ENCODE results near the gene TMEM121.

TMEM121 gene

DNA sequence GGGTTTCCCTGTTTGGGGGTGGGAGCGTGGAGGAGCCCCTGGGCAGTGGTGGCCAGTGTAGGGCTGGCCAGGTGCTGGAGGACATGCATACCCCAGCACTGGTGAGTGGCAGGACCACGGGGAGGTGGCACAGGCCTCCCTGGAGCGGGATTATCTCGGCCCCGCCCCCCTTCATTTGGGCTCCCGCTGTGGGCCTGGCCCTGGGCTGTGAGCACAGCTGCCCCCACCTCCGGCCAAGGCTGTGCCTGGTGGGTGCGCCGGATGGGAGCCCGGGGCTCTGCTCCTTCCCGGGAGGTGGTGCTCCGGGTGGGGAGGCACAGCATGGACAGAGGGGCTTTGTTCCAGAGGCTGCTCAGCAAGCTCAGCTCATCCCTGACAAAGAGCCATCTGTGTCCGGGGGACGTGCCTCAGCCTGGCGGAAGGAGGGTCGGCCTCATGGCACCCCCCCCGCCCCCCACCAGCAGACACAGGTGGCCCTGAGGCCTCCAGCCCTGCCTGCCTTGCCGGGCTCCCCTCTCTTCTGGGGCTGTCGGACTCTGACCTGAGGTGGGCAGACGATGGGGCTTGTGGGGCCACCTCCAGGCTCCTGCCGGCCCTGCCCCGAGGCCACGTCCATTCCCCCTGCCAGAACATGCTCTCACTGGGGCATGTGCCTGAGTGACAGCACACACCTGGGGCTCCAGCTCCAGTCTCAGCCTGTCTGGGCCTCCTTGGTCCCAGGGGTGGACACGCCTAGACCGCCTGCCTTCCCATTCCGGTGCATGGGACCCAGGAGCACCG lies 26.9 kb upstream of the TMEM121 start:
- no peaks in the 10 kb centered on the region for H3K36me3 Mint-ChIP-seq (ENCODE audit: low read depth)
- no peaks in the 10 kb centered on the region for H3K4me1 Mint-ChIP-seq (ENCODE audit: low read depth)
- no peaks in the 10 kb centered on the region for H3K9me3 Mint-ChIP-seq
- no peaks in the 10 kb centered on the region for H3K27me3 Mint-ChIP-seq (ENCODE audit: low read depth)
- H3K27ac Mint-ChIP-seq = no peak overlapping the region
- H3K4me3 Mint-ChIP-seq = no peak overlapping the region
- DNase-seq (ENCODE audit: low spot score) = no peak

DNA sequence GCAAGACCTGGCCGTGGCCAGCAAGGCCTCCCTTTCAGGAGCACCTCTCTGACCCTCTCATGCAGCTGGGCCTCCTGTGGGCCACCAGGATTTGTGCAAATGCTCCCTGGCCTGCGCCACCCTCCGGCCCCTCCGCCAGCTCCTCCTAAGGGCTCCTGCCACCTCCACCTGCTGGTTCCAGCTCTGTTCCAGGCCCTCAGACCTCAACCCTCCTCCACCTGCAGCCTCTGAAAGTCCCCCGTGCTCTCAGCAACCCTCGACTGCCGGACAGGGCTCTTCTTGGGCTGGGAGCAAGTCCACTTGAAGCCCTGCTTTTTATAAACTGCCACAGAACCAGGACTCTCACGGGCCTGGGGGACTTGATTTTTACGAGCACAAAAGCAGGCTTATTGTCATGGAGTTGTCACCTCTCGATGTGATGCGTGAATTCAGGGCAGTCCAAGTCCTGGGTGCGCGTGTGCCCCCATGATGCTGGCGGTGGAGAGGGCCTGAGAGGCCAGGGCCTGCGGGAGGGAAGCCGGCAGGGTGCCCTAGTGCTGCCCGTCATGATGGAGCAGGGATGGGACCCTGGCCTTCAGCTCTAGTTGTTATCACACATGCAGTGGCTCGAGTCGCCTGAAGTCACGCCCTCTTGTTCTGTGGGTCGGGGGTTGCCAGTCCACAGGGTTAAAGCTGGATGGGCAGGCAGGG lies 26.2 kb upstream of the TMEM121 start:
- no peak for DNase-seq (ENCODE audit: low spot score)
- no peaks in the 10 kb centered on the region for H3K27me3 Mint-ChIP-seq (ENCODE audit: low read depth)

DNA sequence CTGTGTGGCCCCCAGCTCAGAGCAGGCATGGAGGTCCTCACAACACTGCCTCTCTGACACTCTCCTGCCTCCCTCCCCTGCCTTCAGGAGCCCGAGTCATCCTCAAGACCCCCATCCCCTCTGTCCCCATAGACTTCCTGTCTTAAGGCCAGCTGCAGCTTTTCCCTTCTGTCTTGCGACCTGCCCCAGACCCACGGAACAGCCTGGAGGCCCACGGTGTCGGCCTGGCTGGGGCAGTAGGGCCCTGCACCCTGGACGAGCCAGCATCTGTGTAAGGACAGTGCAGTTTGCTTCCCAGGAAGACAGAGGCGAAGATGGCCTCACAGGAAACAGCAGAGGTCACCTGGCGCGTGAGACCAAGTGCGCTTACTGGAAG lies 25.7 kb upstream of the TMEM121 start:
- Mint-ChIP-seq H3K4me1 (ENCODE audit: low read depth) (no peaks in the 10 kb centered on the region), H3K27ac (no peak overlapping the region), H3K4me3 (no peak overlapping the region), H3K27me3 (ENCODE audit: low read depth) (no peaks in the 10 kb centered on the region), H3K9me3 (no peaks in the 10 kb centered on the region), H3K36me3 (ENCODE audit: low read depth) (no peaks in the 10 kb centered on the region)
- DNase-seq (ENCODE audit: low spot score) = no peak

More for the DNA sequence above, 26.2 kb upstream of the TMEM121 start:
- Mint-ChIP-seq H3K36me3 (ENCODE audit: low read depth) (no peaks in the 10 kb centered on the region), H3K4me1 (ENCODE audit: low read depth) (no peaks in the 10 kb centered on the region), H3K4me3 (no peak overlapping the region), H3K9me3 (no peaks in the 10 kb centered on the region), H3K27ac (peak overlapping the region; percentile 10)

DNA sequence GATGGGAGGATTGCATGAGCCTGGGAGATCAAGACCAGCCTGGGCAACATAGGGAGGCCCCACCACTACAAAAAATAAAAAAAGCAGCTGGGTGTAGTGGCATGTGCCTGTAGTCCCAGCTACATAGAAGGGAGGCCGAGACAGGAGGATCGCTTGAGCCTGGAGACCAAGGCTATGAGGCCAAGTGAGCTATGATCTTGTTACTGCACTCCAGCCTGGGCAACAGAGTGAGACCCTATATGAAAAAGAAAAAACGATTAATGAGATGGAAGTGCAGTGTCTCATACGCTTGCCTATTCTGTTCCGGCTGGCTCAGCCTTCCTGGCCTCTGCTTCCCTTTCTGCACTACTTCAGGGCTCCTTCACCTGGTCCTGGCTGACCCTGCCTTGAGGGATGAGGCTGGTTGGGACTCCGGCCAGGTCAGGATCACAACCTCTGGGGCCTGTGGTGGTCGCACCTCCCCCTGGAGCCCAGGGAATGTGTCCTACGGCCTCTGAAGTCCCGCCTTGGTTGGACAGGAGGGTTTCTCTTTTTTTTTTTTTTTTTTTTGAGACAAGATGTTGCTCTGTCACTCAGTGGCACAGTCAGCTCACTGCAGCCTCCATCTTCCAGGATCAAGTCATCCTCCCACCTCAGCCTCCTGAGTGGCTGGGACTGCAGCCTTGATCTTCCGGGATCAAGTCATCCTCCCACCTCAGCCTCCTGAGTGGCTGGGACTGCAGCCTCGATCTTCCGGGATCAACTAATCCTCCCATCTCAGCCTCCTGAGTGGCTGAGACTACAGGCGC lies 24.7 kb upstream of the TMEM121 start:
- Mint-ChIP-seq H3K4me3 (no peak overlapping the region), H3K4me1 (ENCODE audit: low read depth) (no peaks in the 10 kb centered on the region), H3K27me3 (ENCODE audit: low read depth) (no peaks in the 10 kb centered on the region), H3K27ac (no peak overlapping the region), H3K36me3 (ENCODE audit: low read depth) (no peaks in the 10 kb centered on the region), H3K9me3 (no peaks in the 10 kb centered on the region)
- DNase-seq (ENCODE audit: low spot score) = no peak

DNA sequence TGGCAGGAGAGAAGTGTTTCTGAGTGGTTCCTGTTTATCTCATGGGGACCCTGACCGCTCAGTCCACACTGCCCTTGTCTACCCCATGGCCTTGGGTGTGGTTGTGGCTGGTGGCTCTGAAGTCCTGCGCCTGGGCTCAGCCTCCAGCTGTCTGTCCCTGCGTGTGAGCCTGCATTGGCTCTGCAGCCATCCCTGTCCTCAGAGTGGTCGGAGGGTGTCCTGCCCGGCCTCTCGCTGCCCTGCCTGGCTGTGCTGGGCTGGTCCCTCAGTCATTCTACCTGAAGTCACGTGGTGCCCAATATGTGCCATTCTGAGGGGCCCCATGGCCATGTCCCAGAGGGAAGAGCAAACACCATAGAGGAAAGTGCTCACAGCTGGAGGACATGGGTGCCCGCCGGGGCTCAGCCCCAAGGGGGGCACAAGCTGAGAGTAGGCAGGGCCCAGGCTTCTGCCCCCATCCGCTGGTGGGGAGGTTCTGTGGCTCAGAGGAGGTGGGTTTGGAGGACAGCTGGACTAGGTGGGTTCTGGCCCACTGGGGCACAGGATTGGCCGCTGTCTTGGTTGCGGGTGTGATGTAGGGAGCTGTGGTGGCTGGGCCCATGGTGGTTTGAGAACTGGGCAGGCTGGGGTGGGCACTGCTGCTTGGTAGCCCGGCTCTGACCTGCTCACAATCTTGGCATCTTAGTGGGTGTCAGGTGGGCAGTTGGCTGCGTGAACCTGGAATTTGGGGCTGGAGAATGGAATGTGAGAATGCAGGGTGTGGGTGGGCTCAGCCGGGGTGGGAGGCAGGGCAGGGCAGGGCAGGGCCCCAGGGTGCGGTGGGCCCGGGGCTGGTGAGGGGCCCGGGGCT lies 23.7 kb upstream of the TMEM121 start:
- Mint-ChIP-seq H3K36me3 (ENCODE audit: low read depth) (no peaks in the 10 kb centered on the region), H3K4me3 (no peak overlapping the region), H3K4me1 (ENCODE audit: low read depth) (peaks cover 2% of the 10 kb centered on the region), H3K27ac (no peak overlapping the region), H3K27me3 (ENCODE audit: low read depth) (peaks cover 2% of the 10 kb centered on the region), H3K9me3 (no peaks in the 10 kb centered on the region)
- no peak for DNase-seq (ENCODE audit: low spot score)

DNA sequence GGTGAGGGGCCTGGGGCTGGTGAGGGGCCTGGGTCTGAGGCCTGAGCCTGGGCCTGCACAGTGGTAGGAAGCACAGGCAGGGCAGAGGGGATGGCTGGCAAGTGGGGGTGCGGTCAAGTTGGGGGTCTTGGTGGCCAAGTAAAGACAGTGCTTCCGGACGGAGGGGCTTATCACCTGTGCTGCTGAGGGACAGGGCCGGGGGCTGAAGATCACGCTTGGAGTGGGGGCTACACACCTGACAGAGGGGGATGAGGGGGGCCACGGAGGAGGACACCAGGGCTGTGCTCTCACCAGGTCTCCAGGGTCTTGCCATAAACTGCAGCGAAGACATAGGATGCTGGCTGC lies 23.1 kb upstream of the TMEM121 start:
- peaks cover 6% of the 10 kb centered on the region for H3K4me1 Mint-ChIP-seq (ENCODE audit: low read depth)
- H3K36me3 Mint-ChIP-seq (ENCODE audit: low read depth) = no peaks in the 10 kb centered on the region
- no peak overlapping the region for H3K4me3 Mint-ChIP-seq
- peaks cover 6% of the 10 kb centered on the region for H3K27me3 Mint-ChIP-seq (ENCODE audit: low read depth)
- H3K27ac Mint-ChIP-seq = peak overlapping the region; percentile 14
- no peaks in the 10 kb centered on the region for H3K9me3 Mint-ChIP-seq
- DNase-seq (ENCODE audit: low spot score) = no peak

DNA sequence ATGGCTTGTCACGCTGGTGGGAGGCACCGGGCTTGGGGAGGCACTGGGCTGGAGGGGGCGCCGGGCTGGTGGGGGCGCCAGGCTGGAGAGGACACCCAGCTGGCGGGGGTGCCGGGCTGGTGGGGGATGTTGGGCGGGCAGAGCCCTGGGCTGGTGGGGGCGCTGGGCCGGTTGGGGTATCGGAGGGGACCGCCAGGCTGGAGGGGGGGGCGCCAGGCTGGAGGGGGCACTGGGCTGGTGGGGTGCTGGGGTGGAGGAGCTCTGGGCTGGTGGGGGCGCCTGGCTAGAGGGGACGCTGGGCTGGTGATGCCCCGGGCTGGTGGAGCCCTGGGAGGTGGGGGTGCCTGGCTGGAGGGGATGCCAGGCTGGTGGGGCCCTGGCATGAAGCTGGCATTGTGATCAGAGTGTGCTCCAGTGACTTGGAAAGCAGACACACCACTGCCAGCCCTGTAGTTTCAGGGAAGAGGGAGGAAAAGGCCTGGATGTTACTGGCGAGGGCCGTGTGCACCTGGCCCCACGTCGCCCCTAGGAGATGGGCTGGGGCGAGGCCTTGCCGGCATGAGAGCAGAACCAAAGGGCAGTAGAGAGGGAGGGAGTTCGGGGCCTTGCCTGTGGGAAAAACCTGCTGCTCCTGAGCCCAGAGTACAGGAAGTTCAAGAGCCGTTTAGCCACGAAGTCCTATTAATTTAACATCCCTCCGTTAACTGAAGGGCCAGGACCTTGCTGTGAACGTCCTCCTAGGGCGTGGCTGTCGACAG lies 22.3 kb upstream of the TMEM121 start:
- no peak overlapping the region for H3K27ac Mint-ChIP-seq
- H3K9me3 Mint-ChIP-seq = no peaks in the 10 kb centered on the region
- H3K36me3 Mint-ChIP-seq (ENCODE audit: low read depth) = no peaks in the 10 kb centered on the region
- peaks cover 6% of the 10 kb centered on the region for H3K4me1 Mint-ChIP-seq (ENCODE audit: low read depth)
- H3K27me3 Mint-ChIP-seq (ENCODE audit: low read depth) = peaks cover 10% of the 10 kb centered on the region
- DNase-seq (ENCODE audit: low spot score) = no peak
- H3K4me3 Mint-ChIP-seq = no peak overlapping the region

DNA sequence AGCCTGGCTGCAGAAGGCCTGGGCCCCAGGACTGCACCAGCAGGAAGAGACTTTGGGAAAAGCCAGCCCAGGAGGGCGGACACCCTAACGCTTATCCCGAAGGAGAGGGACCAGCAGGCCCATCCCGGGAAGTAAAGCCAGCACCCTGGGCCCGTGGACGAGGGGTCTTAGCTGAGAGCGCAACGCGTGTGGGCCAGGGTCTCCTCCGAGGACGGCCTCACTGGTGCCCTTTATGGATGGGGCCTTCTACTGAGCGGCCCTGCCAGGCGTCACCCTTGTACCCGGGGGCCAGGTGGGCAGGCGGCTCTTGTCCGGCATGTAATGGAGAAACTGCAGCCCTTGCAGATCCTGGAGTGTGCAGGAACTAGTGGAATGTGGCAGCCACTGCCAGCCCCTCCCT lies 21.3 kb upstream of the TMEM121 start:
- Mint-ChIP-seq H3K4me3 (no peak overlapping the region), H3K27me3 (ENCODE audit: low read depth) (peaks cover 10% of the 10 kb centered on the region), H3K4me1 (ENCODE audit: low read depth) (peaks cover 6% of the 10 kb centered on the region), H3K36me3 (ENCODE audit: low read depth) (no peaks in the 10 kb centered on the region), H3K9me3 (no peaks in the 10 kb centered on the region), H3K27ac (no peak overlapping the region)
- no peak for DNase-seq (ENCODE audit: low spot score)

DNA sequence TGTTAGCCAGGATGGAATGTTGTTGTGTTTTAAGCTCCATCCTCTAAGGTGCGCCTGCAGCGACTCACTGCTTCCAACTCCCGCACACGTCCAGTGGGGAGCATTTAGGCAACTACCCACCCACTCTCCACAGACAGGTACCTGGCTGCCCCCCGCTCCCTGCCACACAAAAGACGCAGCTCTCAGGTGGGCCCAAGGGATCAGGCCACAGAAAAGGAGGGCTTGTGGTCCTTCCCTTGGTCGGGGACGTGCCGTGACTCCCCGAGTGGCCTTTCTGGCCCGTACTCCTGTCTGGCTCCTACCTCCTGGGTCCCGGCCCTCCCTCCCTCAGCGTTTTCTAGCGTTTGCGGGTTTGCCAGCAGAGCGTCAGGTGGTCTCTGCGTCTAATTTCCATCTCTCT lies 19.1 kb upstream of the TMEM121 start:
- no peak overlapping the region for H3K4me3 Mint-ChIP-seq
- peaks cover 8% of the 10 kb centered on the region for H3K4me1 Mint-ChIP-seq (ENCODE audit: low read depth)
- H3K36me3 Mint-ChIP-seq (ENCODE audit: low read depth) = no peaks in the 10 kb centered on the region
- no peaks in the 10 kb centered on the region for H3K9me3 Mint-ChIP-seq
- H3K27me3 Mint-ChIP-seq (ENCODE audit: low read depth) = peaks cover 16% of the 10 kb centered on the region
- no peak for DNase-seq (ENCODE audit: low spot score)
- no peak overlapping the region for H3K27ac Mint-ChIP-seq

DNA sequence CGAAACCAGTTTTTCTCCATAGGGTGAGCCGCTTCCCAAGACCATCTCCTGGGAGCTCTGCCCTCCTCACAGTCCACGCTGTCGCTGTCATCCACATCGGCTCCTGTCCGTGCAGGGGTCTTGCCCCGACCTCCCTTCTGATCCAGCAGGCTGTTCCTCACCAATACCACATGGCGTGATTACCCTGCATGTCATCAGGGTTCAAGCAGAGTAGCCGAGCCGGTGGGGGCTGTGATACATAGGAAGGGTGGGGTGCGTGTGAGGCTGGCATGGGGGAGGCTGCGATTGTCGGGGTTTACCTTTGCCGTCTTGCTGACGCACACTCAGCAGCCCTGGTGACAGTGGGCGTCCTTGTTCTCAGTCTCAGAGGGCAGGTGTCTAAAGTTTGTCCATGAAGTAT lies 18.3 kb upstream of the TMEM121 start:
- peaks cover 16% of the 10 kb centered on the region for H3K27me3 Mint-ChIP-seq (ENCODE audit: low read depth)
- H3K4me3 Mint-ChIP-seq = peak overlapping the region; percentile 31
- H3K9me3 Mint-ChIP-seq = no peaks in the 10 kb centered on the region
- H3K4me1 Mint-ChIP-seq (ENCODE audit: low read depth) = peaks cover 8% of the 10 kb centered on the region
- no peaks in the 10 kb centered on the region for H3K36me3 Mint-ChIP-seq (ENCODE audit: low read depth)
- no peak for DNase-seq (ENCODE audit: low spot score)
- no peak overlapping the region for H3K27ac Mint-ChIP-seq

DNA sequence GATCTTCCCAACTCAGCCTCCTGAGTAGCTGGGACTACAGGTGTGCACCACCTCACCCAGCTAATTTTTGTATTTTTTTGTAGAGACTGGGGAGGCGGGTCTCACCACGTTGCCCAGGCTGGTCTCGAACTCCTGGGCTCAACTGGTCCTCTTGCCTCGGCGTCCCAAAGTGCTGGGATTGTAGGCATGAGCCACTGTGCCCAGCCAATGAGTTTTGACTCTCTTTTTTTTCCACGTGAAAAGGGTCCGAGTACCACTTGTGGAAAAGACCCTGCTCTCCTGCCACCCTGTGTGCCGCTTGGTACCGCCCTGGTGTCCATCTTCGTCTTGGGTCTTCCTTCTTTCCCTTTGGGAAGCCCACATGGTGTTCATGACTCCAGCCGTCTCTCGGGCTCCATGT lies 17.8 kb upstream of the TMEM121 start:
- Mint-ChIP-seq H3K27me3 (ENCODE audit: low read depth) (peaks cover 16% of the 10 kb centered on the region), H3K4me3 (no peak overlapping the region), H3K9me3 (no peaks in the 10 kb centered on the region), H3K4me1 (ENCODE audit: low read depth) (peaks cover 8% of the 10 kb centered on the region), H3K36me3 (ENCODE audit: low read depth) (no peaks in the 10 kb centered on the region), H3K27ac (no peak overlapping the region)
- no peak for DNase-seq (ENCODE audit: low spot score)

DNA sequence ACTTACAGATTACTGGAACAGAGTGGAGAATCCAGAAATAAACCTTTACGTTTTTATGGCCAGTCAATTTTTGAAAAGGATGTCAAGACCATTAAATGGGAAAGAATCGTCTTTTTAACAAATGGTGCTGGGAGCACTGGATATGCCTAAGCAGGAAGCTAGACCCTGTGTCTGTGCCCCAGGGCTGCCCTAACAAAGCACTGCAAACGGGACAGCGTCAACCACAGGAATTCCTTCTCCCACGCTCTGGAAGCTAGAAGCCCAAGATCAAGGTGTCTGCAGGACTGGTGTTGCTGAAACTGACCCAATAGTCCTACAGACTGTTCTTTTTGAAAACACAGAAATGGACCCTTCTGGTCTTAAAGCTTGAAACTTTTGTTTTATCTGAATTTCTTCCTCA lies 9.3 kb upstream of the TMEM121 start:
- H3K4me1 Mint-ChIP-seq (ENCODE audit: low read depth) = no peaks in the 10 kb centered on the region
- no peaks in the 10 kb centered on the region for H3K36me3 Mint-ChIP-seq (ENCODE audit: low read depth)
- no peak for DNase-seq (ENCODE audit: low spot score)
- no peak overlapping the region for H3K4me3 Mint-ChIP-seq
- H3K27ac Mint-ChIP-seq = no peak overlapping the region
- H3K9me3 Mint-ChIP-seq = no peaks in the 10 kb centered on the region
- peaks cover 19% of the 10 kb centered on the region for H3K27me3 Mint-ChIP-seq (ENCODE audit: low read depth)

Data from T-helper 2 cell treated with Interferon-gamma antibody and Interleukin-4, amounts not matched to agents 5 μg/mL and 100 μg/mL, for 36 hours (primary cell).